GM13976 (cell line): ENCODE data around the gene THAP8.

Source experiments
- DNase-seq: peaks from one replicate; pipeline ENCODE4 v3.0.0; 2012; ENCODE audit warnings: low spot score
- in situ Hi-C: fragments of 300-500 bp; cut with MboI; formaldehyde crosslinking; loops from one replicate; pipeline ENCODE4 v1.12.0; 2022; ENCODE audit warnings: low sequenced_read_pairs, mixed read lengths, inconsistent platforms; ENCODE audit not compliant: unreplicated experiment
- TF ChIP-seq, protein P1 (sequence below): IDR thresholded peaks from 2 replicates; pipeline ENCODE4 v1.5.1; 2012; ENCODE audit warnings: borderline replicate concordance, mild to moderate bottlenecking; ENCODE audit not compliant: insufficient read depth; ENCODE audit errors: extremely low read depth, missing control alignments, control extremely low read depth

Gene THAP8

DNA sequence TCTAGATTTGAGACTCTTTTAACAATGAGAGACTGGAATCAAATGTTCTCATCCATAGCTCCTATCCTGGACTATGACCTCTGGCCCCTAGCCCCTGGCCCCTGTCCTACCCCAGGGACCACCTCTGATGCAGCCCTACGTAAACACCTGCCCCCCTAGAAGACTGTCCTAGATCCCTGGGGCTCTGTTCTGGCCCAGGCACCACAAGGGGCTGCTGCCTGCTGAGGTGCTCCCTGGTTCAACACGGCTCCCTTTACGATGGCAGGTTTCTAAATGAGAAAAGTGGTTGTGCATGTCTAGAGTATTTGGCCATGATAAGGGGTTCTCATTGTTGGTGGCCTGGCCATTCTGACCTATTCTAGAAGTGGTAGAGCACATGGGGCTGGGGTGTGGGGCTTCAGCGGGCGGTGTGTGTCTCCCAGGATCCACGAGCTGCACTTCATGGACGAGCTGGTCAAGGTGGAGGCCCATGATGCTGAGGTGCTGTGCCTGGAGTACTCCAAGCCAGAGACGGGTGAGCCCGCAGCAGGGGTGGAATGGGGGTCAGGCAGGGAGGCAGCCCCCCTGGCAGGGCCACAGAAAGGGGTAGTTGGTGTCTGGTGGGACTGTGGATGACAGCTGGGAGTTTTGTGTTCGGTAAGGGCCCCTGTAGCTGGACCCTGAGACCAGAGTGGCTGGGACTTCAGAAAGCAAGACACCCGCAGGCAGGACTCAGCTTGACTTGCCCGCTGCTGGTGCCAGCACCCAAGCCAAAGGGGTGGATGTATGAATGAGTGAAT lies 30.3 kb upstream of the THAP8 start:
- TF ChIP-seq, protein P1, sequence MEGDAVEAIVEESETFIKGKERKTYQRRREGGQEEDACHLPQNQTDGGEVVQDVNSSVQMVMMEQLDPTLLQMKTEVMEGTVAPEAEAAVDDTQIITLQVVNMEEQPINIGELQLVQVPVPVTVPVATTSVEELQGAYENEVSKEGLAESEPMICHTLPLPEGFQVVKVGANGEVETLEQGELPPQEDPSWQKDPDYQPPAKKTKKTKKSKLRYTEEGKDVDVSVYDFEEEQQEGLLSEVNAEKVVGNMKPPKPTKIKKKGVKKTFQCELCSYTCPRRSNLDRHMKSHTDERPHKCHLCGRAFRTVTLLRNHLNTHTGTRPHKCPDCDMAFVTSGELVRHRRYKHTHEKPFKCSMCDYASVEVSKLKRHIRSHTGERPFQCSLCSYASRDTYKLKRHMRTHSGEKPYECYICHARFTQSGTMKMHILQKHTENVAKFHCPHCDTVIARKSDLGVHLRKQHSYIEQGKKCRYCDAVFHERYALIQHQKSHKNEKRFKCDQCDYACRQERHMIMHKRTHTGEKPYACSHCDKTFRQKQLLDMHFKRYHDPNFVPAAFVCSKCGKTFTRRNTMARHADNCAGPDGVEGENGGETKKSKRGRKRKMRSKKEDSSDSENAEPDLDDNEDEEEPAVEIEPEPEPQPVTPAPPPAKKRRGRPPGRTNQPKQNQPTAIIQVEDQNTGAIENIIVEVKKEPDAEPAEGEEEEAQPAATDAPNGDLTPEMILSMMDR = no peak
- in situ Hi-C loops = no loop called here
- DNase-seq = no peak

DNA sequence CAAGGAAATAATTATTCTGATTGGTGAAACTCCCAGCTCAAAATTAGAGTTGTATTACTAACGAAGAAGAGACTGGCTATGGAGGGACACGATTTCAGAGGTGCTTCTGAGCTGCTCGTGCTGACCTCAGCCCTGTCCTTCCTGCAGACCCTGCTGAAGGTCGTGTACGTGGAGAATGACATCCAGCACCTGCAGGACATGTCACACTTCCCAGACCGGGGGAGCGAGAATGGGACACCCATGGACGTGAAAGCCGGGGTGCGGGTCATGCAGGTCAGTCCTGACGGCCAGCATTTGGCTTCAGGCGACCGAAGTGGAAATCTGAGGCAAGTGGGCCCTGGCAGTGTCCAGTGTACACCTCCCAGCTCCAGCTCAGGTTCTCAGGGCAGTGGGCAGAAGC lies 28.8 kb upstream of the THAP8 start:
- no peak for DNase-seq
- in situ Hi-C loops = no loop called here
- TF ChIP-seq, protein P1 = no peak

DNA sequence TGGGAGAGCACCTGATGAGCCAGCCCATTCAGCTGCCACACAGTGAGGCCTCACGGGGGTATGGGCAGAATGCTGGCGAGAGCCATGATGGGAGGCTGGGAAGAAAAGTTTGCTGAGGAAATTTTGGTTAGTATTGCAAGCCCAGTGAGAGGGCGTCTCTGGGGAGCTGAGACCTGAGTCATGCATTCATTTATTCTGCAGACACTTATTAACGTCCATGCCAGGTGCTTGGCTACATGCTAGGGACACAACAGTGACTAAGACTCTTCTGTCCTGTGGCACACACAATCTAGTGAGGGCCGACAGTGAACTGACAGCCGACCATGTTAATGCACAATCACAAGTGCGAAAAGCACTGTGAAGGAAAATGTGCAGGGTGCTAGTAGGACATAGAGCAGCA lies 27.8 kb upstream of the THAP8 start:
- no peak for DNase-seq
- in situ Hi-C loops = no loop called here
- TF ChIP-seq, protein P1 = no peak

DNA sequence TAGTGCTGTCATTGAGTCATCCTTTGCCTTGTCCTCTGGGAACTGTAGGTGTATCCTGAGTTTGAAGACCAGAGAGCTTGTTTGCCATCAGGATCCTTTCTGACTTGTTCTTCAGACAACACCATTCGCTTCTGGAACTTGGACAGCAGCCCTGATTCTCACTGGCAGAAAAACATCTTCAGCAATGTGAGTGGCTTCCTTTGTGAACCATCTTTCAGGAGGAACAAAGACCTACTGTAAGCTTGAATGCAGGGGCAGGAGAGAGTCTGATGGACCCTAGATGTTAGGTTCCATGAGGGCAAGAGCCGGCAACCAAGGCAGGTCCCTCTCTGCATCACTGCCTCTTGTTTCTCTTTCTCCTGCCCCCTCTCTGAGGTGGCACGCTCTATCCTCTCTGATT lies 27.3 kb upstream of the THAP8 start:
- DNase-seq = no peak
- in situ Hi-C loops = no loop called here

DNA sequence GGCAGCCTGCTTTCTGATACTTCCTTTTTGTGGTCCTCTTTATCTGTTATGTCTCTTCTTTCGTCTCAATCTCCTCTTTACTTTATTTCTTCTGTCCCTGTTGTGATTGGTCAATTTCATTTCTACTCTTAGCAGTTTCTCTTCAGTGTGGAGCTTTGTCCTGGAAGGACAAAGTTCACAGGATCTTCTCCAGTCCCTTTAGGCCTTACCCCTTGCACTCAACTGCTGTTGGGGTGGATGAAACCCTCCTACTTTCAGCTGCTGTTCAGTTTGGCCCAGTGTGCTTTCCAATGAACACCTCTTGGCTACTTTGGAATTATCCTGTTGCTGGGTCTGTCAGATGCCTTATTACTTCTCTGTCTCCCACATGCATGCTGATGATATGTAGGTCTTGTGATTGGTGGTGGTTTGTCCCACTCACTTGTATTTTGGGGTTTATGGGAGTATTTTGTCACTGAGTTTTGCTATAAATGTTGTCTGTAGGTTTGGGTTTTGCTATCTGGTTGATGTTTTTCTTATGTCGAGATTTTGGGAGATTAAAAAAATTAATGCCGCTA lies 25.4 kb upstream of the THAP8 start:
- no peak for DNase-seq
- in situ Hi-C loops = no loop called here
- TF ChIP-seq, protein P1 = no peak

More for the DNA sequence above, 27.3 kb upstream of the THAP8 start:
- TF ChIP-seq, protein P1 = no peak

DNA sequence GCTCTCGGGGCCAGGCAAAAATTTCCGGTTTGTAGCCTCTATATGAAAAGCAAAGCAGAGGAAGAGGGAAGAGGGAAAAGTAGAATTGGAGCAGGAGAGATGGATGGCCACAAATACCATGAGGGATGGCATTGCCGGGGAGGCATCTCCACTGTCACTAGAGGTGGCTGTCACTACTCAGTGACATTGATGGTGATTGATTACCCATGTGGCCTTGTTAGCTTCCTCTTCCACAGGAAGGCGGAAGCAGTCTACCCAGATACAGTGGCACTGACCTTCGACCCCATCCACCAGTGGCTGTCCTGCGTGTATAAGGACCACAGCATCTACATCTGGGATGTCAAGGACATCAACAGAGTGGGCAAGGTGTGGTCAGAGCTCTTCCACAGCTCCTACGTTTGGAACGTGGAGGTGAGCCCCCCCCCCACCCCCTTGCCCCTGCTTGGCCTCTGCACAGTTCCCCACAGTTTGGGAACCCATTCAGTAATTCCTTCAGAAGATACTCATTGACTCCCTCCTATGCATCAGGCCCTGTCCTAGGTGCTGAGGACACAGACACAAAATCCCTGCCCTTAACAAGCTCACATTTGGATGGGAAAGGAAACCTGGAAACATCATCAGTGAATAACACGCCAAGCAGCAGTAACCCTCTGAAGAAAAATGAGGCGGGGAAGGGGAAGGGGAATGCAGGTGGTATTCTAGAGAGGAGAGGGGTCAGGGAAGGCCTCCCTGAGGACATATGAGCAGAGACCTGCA lies 19.2 kb upstream of the THAP8 start:
- in situ Hi-C loops = no loop called here
- DNase-seq = no peak
- TF ChIP-seq, protein P1 = no peak
